ENCODE measurements around the gene KIF24.

The KIF24 gene

DNA sequence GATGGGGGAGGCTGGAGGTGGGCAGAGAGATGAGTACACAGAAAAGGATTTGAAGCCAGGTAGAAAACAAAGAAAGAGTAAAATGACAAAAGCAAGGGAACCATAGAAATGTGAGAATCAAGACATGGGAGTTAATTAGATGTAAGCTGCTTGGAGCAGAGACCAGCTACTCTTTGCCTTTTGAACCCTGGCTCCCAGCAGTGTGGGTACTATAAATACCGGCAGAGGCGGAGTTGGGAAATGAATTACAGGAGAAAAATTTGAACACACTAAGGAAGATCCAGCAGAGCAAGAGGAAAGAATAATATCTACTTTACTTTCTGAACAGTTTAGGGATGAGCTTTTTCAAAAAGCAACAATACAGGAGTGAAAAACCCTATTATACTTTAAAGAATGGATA, 36.5 kb downstream of the KIF24 start:
- H3K27ac Mint-ChIP-seq, result no peak overlapping the region
- peaks cover 4% of the 10 kb centered on the region for H3K4me1 Mint-ChIP-seq
- no peak overlapping the region for H3K4me3 Mint-ChIP-seq
- H3K36me3 Mint-ChIP-seq (ENCODE audit: low read depth), result peaks cover 5% of the 10 kb centered on the region
- TF ChIP-seq, protein P1, sequence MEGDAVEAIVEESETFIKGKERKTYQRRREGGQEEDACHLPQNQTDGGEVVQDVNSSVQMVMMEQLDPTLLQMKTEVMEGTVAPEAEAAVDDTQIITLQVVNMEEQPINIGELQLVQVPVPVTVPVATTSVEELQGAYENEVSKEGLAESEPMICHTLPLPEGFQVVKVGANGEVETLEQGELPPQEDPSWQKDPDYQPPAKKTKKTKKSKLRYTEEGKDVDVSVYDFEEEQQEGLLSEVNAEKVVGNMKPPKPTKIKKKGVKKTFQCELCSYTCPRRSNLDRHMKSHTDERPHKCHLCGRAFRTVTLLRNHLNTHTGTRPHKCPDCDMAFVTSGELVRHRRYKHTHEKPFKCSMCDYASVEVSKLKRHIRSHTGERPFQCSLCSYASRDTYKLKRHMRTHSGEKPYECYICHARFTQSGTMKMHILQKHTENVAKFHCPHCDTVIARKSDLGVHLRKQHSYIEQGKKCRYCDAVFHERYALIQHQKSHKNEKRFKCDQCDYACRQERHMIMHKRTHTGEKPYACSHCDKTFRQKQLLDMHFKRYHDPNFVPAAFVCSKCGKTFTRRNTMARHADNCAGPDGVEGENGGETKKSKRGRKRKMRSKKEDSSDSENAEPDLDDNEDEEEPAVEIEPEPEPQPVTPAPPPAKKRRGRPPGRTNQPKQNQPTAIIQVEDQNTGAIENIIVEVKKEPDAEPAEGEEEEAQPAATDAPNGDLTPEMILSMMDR (IDR thresholded peaks at IDR 0.05; ENCODE audit: unreplicated experiment in 3 of 3), result no peak
- H3K27me3 Mint-ChIP-seq (ENCODE audit: low read depth), result no peaks in the 10 kb centered on the region
- no peaks in the 10 kb centered on the region for H3K9me3 Mint-ChIP-seq

DNA sequence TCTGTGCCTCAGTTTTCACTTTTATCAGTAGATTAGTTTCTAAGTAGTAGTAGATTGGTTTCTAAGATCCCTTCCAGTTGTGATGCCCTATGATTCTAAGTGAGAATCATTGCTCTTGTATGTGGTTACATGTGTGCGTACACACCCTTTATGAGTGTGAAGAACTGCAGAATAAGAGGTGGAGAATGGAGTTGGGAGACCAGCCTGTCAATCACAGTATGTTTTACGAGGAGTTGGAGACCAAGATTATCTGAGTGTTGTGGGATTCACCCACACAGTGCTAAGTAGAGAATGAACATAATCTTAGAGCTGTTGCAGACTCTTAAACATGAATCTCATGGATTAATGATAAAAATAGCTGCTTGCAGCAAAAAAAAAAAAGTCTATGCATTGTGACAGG, 37.6 kb downstream of the KIF24 start:
- no peak overlapping the region for H3K27ac Mint-ChIP-seq
- TF ChIP-seq, protein P1 (IDR thresholded peaks at IDR 0.05; ENCODE audit: unreplicated experiment in 3 of 3), result no peak
- no peaks in the 10 kb centered on the region for H3K9me3 Mint-ChIP-seq
- H3K4me3 Mint-ChIP-seq, result no peak overlapping the region
- no peaks in the 10 kb centered on the region for H3K27me3 Mint-ChIP-seq (ENCODE audit: low read depth)
- peaks cover 4% of the 10 kb centered on the region for H3K4me1 Mint-ChIP-seq
- H3K36me3 Mint-ChIP-seq (ENCODE audit: low read depth), result peaks cover 9% of the 10 kb centered on the region

DNA sequence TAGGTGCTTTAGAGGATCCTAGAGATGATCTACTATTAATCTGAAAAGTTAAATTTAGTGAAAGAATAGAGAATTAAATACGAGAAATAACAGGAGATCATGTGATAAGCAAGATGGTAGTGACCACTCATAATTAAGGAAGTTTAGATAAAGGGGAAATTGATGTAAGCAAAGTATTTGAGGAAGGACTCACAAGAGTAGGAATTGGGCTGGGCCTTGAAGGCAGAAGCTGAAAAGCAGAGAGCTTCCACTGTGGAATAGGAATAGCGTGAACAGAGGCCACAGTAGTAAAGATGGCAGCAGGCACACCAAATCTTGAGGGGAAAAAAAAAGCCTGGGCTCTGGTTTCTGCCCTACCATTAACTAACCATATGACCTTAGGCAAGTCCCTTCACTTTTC, 38.0 kb downstream of the KIF24 start:
- TF ChIP-seq, protein P1 (IDR thresholded peaks at IDR 0.05; ENCODE audit: unreplicated experiment in 3 of 3), result no peak

DNA sequence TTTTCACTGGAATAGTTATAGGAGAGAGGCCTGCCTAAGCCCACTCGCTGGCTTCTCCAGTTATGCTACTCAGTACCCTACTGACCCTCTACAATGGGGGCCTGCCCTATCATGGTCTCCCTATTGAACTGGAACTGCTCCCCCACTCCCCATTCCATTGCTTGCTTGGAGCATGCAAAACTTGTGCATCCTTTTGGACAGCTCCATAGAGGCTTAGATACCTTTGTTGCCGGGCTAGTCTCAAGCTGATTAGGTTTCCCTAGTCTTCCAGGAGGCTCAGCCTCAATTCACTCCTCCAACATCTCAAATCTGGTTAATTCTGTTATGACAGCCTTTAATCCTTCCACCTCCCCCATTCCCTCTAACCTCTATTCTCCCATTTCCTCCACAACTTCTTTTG, 39.9 kb downstream of the KIF24 start:
- H3K27ac Mint-ChIP-seq, result no peak overlapping the region
- no peaks in the 10 kb centered on the region for H3K9me3 Mint-ChIP-seq

More for the DNA sequence above, 38.0 kb downstream of the KIF24 start:
- peaks cover 4% of the 10 kb centered on the region for H3K4me1 Mint-ChIP-seq
- no peak overlapping the region for H3K4me3 Mint-ChIP-seq
- no peaks in the 10 kb centered on the region for H3K27me3 Mint-ChIP-seq (ENCODE audit: low read depth)
- H3K9me3 Mint-ChIP-seq, result no peaks in the 10 kb centered on the region
- H3K36me3 Mint-ChIP-seq (ENCODE audit: low read depth), result peaks cover 13% of the 10 kb centered on the region
- H3K27ac Mint-ChIP-seq, result no peak overlapping the region

DNA sequence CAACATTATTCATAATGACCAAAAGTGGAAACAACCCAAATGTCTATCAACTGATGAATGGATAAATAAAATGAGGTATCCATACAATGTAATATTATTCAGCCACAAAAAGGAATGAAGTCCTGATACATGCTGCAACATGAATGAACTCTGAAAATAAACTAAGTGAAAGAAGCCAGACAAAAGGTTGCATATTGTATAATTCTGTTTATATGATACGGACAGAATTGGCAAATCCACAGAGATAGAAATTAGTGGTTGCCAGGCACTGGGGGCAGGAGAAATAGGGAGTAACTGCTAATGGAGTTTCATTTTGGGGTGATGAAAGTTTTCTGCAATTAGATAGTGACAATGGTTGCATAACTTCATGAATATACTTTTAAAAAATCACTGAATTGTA, 47.0 kb downstream of the KIF24 start:
- H3K27me3 Mint-ChIP-seq (ENCODE audit: low read depth), result no peaks in the 10 kb centered on the region
- no peak overlapping the region for H3K4me3 Mint-ChIP-seq
- H3K4me1 Mint-ChIP-seq, result peaks cover 7% of the 10 kb centered on the region
- H3K9me3 Mint-ChIP-seq, result no peaks in the 10 kb centered on the region
- peaks cover 16% of the 10 kb centered on the region for H3K36me3 Mint-ChIP-seq (ENCODE audit: low read depth)
- H3K27ac Mint-ChIP-seq, result no peak overlapping the region
- TF ChIP-seq, protein P1 (IDR thresholded peaks at IDR 0.05; ENCODE audit: unreplicated experiment in 3 of 3), result no peak

More for the DNA sequence above, 39.9 kb downstream of the KIF24 start:
- peaks cover 11% of the 10 kb centered on the region for H3K4me1 Mint-ChIP-seq
- H3K36me3 Mint-ChIP-seq (ENCODE audit: low read depth), result peaks cover 15% of the 10 kb centered on the region
- H3K4me3 Mint-ChIP-seq, result no peak overlapping the region
- TF ChIP-seq, protein P1 (IDR thresholded peaks at IDR 0.05; ENCODE audit: unreplicated experiment in 3 of 3), result no peak
- no peaks in the 10 kb centered on the region for H3K27me3 Mint-ChIP-seq (ENCODE audit: low read depth)

DNA sequence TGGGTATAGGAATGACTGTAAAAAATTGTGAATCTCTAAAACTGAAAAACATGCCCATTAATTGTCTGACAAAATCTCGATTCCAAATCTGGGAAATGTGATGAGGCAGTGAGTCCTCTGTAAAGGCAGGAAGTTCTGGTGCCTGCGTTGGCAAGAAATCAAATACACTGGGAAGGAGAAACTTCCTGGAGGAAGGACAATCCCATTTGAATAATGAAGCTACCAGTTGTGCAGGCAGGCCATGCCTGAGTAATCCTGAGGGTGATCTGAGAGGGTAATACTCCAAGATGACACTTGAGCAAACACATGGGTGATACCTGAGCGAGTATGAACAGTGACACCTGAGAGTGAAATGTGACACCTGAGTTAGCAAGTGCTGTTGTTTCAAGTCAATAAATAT, 49.7 kb downstream of the KIF24 start:
- no peak overlapping the region for H3K27ac Mint-ChIP-seq
- no peak overlapping the region for H3K4me3 Mint-ChIP-seq
- peaks cover 3% of the 10 kb centered on the region for H3K36me3 Mint-ChIP-seq (ENCODE audit: low read depth)
- no peaks in the 10 kb centered on the region for H3K9me3 Mint-ChIP-seq
- peaks cover 3% of the 10 kb centered on the region for H3K4me1 Mint-ChIP-seq
- no peaks in the 10 kb centered on the region for H3K27me3 Mint-ChIP-seq (ENCODE audit: low read depth)
- TF ChIP-seq, protein P1 (IDR thresholded peaks at IDR 0.05; ENCODE audit: unreplicated experiment in 3 of 3), result no peak

Measured in nephron (organoid).